Small intestine (tissue), 7 donors: Measurements from ENCODE around the gene ABHD1. TPM values are rescaled to one million over a fixed set of nuclear protein-coding genes. Genes with fewer than 3 reads are reported as not detected.

Source experiments
- DNase-seq, 2 donors: peaks; one replicate each; pipeline versions ENCODE4 v3.0.0 to v3.0.0-alpha.2; 2013
- FAIRE-seq: peaks from 2 replicates; lab custom pipeline; 2012; peaks lifted over from hg19 to GRCh38; lab: Jason Lieb, UNC
- H3K27ac ChIP-seq, 3 donors: one replicate each; pipeline ENCODE4 v1.5.1; 2013; ENCODE audit warnings: low read length in 2 of 3, mild to moderate bottlenecking in 2 of 3, control low read depth in 1 of 3, inconsistent platforms in 1 of 3, low read depth in 1 of 3, moderate library complexity in 1 of 3
- H3K27me3 ChIP-seq, 3 donors: one replicate each; pipeline ENCODE4 v1.6.1; 2013; ENCODE audit warnings: low read length in 3 of 3, inconsistent platforms in 1 of 3; ENCODE audit not compliant: control insufficient read depth in 3 of 3, insufficient read depth in 3 of 3
- H3K36me3 ChIP-seq, 3 donors: one replicate each; pipeline ENCODE4 v1.6.1; 2013; ENCODE audit warnings: low read length in 3 of 3, inconsistent platforms in 1 of 3, low read depth in 1 of 3, mild to moderate bottlenecking in 1 of 3, moderate library complexity in 1 of 3; ENCODE audit not compliant: control insufficient read depth in 3 of 3, insufficient read depth in 2 of 3
- H3K4me1 ChIP-seq, 3 donors: one replicate each; pipeline ENCODE4 v1.6.1; 2013; ENCODE audit warnings: low read length in 2 of 3, inconsistent platforms in 1 of 3, low read depth in 1 of 3, mild to moderate bottlenecking in 1 of 3, moderate library complexity in 1 of 3; ENCODE audit not compliant: control insufficient read depth in 3 of 3, insufficient read depth in 2 of 3
- H3K4me3 ChIP-seq, 3 donors: one replicate each; pipeline ENCODE4 v1.5.1; 2013; ENCODE audit warnings: low read length in 3 of 3, control low read depth in 1 of 3, inconsistent platforms in 1 of 3, low read depth in 1 of 3, mild to moderate bottlenecking in 1 of 3, moderate library complexity in 1 of 3
- H3K9me3 ChIP-seq, 2 donors: one replicate each; pipeline ENCODE4 v1.6.1; 2013; ENCODE audit warnings: low read depth in 1 of 2, low read length in 1 of 2; ENCODE audit not compliant: control insufficient read depth in 2 of 2, insufficient read depth in 1 of 2
- WGBS, 3 donors: extraction: QIAGEN DNeasy Blood & Tissue Kit; methylation state at CpG; one replicate each; pipeline ENCODE4 v1.1.7; 2013; 5-methylcytosine and 5-hydroxymethylcytosine counted together
- polyA plus RNA-seq, 4 donors: library from polyadenylated mRNA; stranded (reverse) in 3 of 4; unstranded in 1 of 4; fragments of 200-250 nt in 3 of 4; fragments of 120-200 nt in 1 of 4; gene quantifications; one replicate each; pipeline versions ENCODE4 v1.2.1 to v1.2.3, GENCODE V29; 2013
- donor health status: healthy with polysubstance abuse.
- donor health status: control.
- donor health status: control.
- donor health status: Bipolar disorder and iron deficiency.
- donor health status: healthy.

Gene ABHD1
- polyA plus RNA-seq, 4 donors = 0.25 to 1.1 TPM; not detected in 2

DNA sequence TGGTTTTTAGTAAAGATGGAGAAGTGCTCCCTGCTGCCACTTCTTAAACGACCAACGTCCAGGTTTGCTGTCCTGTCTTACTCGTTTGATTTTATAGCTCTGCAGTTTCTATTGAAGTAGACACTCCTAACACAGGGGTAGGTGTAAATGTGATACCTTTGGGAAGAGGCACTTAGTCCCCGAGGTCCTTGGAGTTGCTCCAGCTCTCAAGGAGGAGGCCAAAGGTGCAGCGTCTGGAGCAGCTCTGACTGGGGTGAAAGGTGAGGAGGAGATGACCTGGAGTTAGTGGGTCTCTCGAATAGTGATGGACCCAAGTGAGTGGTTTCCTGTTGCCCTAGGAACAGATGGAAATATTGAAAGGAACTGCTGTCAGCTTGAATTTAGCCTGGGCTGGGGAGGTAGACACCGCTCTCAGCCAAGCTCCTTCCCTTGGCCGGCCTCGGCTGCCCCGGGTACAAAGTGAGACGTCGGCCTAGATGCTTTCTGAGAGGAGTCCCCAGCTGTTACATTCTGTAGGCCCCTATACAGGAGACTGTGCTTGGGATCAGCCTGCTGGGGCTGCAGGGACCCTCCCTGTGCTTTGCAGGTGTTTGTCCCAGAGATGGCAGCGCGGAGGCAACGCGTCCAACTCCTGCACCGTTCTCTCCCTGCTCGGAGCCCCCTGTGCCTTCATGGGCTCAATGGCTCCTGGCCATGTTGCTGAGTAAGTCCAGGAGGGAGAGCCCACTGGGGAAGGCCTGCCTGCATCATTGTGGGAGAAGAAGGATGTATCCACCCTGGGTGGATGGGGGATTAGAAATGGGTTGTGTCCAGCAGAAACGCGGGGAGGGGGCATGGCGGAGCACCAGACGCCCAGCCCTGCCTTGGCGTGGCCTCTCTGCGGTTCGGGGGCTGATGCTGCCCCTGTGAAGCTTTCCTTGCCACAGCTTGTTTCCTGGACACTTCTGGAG is 31.6 kb upstream of the ABHD1 start:
- Histone ChIP-seq H3K27me3 (no peaks in the 10 kb centered on the region), H3K4me3 (peak overlapping the region in 1 of 3 donors; percentile 1), H3K4me1 (peaks cover 0 to 69% (median 11%) of the 10 kb centered on the region in 3 donors), H3K27ac (peak overlapping the region; percentile 45 to 79 (median 52)), H3K36me3 (peaks cover 0 to 63% (median 7%) of the 10 kb centered on the region in 3 donors), H3K9me3 (no peaks in the 10 kb centered on the region)
- DNase-seq = peak in 1 of 2 donors; percentile 63
- 39 to 66% (median 55%) methylated on average over 24 to 25 of the region's 25 CpGs for WGBS, 3 donors
- no peak for FAIRE-seq

DNA sequence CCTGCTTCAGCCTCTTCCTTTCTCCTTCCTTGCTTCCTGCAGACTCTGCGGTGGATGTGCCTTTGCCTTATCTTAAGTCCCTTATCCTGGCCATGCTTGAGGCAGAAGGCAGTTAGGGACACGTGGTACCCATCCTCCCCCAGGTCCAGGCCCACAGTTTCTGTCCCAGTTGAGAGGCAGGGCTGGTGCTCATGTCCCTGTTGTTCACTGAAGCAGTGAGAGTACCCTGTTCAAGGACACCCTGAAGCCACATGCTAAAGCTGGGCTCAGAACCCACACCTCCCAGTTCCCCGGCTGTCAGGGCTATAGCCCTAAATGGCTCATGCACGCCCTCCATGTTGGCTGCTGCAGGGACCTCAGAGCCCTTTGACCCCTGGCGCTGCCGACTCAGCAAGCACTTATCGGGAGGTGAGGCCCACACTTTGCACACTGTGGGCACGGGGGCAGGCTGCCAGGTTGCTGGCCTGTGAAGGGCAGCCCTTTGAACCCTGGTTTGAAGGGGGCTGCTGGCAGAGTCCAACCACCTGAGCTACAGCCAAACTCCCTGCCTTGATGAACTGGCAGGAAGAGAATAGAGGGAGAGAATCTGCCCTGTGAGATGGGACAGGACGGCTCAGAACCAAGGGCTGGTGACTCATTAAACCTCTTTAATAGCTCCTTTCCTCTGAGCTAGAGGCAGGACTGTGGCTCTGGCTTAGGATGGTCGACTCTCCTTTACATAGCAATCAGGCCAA is 30.8 kb upstream of the ABHD1 start:
- Histone ChIP-seq H3K9me3 (no peaks in the 10 kb centered on the region), H3K27me3 (no peaks in the 10 kb centered on the region), H3K27ac (peak overlapping the region; percentile 52 to 83 (median 79)), H3K36me3 (peaks cover 0 to 72% (median 9%) of the 10 kb centered on the region in 3 donors), H3K4me1 (peaks cover 0 to 69% (median 11%) of the 10 kb centered on the region in 3 donors), H3K4me3 (no peak overlapping the region)
- 20 to 52% (median 29%) methylated on average over 10 of the region's 10 CpGs for WGBS, 3 donors
- FAIRE-seq (no peak), DNase-seq (peak; percentile 93 to 98)

DNA sequence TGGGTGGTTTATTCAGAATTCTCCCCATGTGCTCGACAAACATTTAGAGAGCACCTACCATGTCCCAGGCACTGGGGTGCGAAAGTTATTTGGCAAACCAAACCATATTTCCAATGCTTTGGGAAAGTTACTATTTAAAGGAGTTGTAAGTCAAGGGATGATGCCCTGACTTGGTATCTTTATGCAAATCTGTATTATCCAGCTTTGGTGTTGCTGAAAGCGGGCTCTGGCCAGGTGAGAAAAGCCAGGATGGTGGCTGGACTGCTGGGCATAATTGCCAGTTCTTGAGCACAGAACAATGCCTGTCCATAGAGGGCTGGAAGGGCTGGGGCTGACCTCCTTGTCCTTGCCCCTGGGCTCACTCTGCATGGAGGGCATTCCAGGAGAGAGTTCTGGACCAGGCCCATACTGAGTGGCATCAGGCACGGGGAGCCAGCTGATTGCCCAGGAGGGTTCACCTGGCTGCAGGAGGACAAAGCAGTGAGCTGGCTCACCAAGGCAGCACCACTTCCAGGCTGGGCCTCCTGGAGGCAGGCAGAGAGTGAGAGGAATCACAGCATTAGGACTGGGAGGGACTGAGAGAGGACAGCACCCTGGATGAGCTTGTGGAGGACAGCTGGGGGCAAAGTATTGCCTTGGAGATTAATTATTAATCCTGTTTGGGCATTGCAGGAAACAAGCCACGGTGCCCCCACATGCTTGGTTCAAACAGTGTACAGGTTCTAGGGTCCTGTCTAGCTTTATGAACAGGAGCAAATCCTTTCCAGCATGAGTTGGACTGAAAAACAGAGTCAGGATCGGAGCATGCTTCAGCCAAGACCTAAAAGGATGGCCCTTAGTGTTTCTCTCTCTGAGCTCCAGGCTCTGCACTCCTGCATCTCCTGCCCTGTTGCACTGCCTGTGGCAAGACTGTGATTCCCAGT is 29.9 kb upstream of the ABHD1 start:
- peak overlapping the region; percentile 16 to 83 (median 79) for H3K27ac ChIP-seq

DNA sequence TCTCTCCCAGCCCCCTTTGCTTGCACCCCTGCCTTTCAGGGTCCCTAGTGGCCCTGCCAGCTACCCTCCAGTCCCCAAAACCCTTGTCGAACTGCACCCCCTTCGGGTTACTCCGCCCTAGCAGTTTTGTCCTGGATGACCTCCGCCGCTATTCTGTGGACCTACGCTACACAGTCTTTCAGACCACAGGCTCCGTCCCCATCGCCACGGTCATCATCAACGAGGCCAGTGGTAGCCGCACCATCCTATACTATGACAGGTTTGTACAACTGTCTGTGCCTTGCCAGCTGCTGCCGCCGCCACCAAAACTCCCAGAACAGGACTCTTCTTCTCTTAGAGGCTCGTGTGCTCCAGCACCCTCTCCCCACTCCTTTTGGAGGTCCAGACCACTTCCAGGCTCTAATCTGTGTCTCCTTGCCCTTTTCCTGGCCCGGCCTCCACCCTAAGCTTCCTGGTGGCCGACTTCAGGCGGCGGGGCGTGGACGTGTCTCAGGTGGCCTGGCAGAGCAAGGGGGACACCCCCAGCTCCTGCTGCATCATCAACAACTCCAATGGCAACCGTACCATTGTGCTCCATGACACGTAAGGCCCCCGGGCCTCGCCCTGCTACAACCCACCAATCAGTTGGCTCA is 29.1 kb upstream of the ABHD1 start:
- no peaks in the 10 kb centered on the region for H3K9me3 ChIP-seq
- DNase-seq (no peak), FAIRE-seq (no peak)
- peak overlapping the region in 2 of 3 donors; percentile 14 to 79 for H3K27ac ChIP-seq
- no peaks in the 10 kb centered on the region for H3K27me3 ChIP-seq
- no peak overlapping the region for H3K4me3 ChIP-seq
- peaks cover 0 to 80% (median 17%) of the 10 kb centered on the region in 3 donors for H3K36me3 ChIP-seq
- 80 to 90% (median 85%) methylated on average over 24 of the region's 24 CpGs for WGBS, 3 donors
- peaks cover 0 to 63% (median 11%) of the 10 kb centered on the region in 3 donors for H3K4me1 ChIP-seq

More for the DNA sequence above, 29.9 kb upstream of the ABHD1 start:
- Histone ChIP-seq H3K9me3 (no peaks in the 10 kb centered on the region), H3K4me3 (no peak overlapping the region), H3K27me3 (no peaks in the 10 kb centered on the region), H3K36me3 (peaks cover 0 to 80% (median 9%) of the 10 kb centered on the region in 3 donors), H3K4me1 (peaks cover 0 to 69% (median 11%) of the 10 kb centered on the region in 3 donors)
- WGBS, 3 donors = 41 to 73% (median 52%) methylated on average over 6 of the region's 6 CpGs
- DNase-seq = peak; percentile 78 to 80
- FAIRE-seq = no peak

DNA sequence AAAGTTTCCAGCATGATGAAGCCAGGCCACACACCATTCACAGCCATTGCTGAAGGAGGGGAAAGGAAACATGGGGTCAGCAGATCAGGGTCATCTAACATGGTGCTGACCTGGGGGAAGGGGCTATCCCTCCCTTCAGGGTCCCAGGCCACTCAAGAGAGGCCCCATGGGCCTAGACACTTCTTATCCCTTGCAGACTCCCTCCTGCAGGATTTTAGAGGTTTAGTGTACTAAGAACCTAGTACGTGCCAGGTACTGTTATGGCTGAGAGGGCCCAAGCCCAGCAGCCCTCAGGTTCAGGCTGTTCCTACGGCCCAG is 28.2 kb upstream of the ABHD1 start:
- no peaks in the 10 kb centered on the region for H3K27me3 ChIP-seq
- no peaks in the 10 kb centered on the region for H3K9me3 ChIP-seq
- H3K4me3 ChIP-seq = no peak overlapping the region
- 75 to 91% (median 83%) methylated on average over 2 of the region's 2 CpGs for WGBS, 3 donors
- DNase-seq = no peak
- peaks cover 0 to 61% (median 11%) of the 10 kb centered on the region in 3 donors for H3K4me1 ChIP-seq
- peaks cover under 1 to 87% (median 25%) of the 10 kb centered on the region in 3 donors for H3K36me3 ChIP-seq
- H3K27ac ChIP-seq = peak overlapping the region in 1 of 3 donors; percentile 79
- FAIRE-seq = no peak

GRCh38 chr2:27095745-27096651 is 27.6 kb upstream of the ABHD1 start:
- peak; percentile 74 to 78 for DNase-seq
- 33 to 53% (median 47%) methylated on average over 18 of the region's 18 CpGs for WGBS, 3 donors
- Histone ChIP-seq H3K36me3 (peaks cover 2 to 88% (median 26%) of the 10 kb centered on the region in 3 donors), H3K9me3 (no peaks in the 10 kb centered on the region), H3K27me3 (no peaks in the 10 kb centered on the region), H3K27ac (peak overlapping the region in 1 of 3 donors; percentile 79), H3K4me3 (peak overlapping the region in 1 of 3 donors; percentile 9), H3K4me1 (peaks cover 0 to 57% (median 11%) of the 10 kb centered on the region in 3 donors)
- no peak for FAIRE-seq
